Brain pericyte (primary cell): Measurements from ENCODE around the gene RELA.
"Not testable (repeated sequence)": the region's sequence is repeated elsewhere in the genome, so short reads cannot be mapped to it uniquely, and the experiment has no call there.

Experiments used
- DNase-seq: peaks from one replicate; pipeline ENCODE4 v3.0.0-alpha.2; 2012; ENCODE audit warnings: low read depth, low spot score

The RELA gene

DNA sequence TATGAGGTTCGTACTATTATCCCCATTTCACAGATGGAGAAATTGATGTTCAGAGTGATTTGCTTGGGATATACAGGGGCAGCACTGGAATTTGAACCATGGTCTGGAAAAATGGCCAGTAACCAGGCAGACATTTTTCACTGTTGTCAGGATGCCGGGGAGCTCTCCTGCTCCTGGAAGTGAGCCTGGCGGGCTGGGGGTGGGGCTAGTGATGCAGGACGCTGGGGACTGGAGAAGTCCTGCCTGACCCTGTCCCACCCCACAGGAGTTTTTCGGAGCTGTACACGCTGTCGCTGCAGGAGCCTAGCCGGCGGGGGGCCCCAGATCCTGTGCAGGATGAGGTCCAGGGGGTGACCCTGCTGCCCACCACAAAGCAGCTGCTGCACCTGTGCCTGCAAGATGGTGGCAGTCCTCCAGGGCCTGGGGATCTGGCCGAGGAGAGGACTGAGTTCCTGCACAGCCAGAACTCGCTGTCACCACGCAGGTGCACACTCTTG, 13.7 kb downstream of the RELA start:
- DNase-seq = no peak

GRCh38 chr11:65646958-65647701, 15.6 kb downstream of the RELA start:
- DNase-seq = no peak

DNA sequence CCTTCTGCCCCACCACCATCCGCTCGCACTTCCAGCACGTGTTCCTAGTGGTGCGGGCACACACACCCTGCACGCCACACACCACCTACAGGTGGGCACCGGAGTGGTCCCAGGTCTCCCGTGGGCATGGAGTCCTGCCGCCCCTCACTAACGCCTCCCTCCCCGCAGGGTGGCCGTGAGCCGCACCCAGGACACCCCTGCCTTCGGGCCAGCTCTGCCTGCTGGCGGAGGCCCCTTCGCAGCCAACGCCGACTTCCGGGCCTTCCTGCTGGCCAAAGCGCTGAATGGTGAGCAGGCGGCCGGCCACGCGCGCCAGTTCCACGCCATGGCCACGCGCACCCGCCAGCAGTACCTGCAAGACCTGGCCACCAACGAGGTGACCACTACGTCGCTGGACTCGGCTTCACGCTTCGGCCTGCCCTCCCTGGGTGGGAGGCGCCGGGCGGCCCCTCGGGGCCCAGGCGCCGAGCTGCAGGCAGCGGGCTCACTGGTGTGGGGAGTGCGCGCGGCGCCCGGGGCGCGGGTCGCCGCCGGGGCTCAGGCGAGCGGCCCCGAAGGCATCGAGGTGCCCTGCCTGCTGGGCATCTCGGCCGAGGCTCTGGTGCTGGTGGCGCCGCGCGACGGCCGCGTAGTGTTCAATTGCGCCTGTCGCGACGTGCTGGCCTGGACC, 16.3 kb downstream of the RELA start:
- no peak for DNase-seq

- no peak for DNase-seq
These were observed 17.0 kb downstream of the RELA start for GRCh38 chr11:65645710-65646109.

DNA sequence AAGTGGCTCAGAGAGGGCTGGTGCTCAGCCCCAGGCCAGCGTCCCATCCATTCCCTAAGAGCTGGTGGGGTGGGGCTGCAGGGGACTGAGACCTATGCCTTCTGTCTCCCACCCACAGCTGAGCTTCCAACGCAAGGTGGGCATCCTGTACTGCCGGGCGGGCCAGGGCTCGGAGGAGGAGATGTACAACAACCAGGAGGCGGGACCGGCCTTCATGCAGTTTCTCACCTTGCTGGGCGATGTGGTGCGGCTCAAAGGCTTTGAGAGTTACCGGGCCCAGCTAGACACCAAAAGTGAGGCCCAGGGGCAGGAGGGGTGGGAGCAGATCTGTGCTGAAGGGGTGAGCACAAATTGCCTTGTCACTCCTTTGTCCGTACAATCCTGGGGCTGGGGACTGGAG, 17.9 kb downstream of the RELA start:
- no peak for DNase-seq

DNA sequence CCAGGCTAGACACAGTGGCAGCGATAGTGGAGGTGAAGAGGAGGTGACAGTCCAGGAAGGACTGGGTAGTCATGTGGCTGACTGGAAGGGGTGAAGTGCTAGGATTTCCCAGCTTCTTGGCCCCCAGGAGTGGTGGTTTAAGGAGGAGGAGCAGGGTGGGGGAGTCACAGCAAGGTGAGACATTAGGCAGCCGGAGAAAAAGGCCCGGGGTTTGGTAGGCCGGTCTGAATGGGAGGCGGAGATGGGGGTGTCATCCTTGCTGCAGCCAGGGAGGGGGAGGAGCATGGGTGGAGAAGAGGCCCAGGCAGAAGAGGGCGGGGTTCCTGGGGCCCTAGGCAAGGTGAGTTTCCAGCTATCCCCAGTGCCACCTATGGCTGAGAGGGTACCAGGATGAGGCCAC, 18.7 kb downstream of the RELA start:
- no peak for DNase-seq

DNA sequence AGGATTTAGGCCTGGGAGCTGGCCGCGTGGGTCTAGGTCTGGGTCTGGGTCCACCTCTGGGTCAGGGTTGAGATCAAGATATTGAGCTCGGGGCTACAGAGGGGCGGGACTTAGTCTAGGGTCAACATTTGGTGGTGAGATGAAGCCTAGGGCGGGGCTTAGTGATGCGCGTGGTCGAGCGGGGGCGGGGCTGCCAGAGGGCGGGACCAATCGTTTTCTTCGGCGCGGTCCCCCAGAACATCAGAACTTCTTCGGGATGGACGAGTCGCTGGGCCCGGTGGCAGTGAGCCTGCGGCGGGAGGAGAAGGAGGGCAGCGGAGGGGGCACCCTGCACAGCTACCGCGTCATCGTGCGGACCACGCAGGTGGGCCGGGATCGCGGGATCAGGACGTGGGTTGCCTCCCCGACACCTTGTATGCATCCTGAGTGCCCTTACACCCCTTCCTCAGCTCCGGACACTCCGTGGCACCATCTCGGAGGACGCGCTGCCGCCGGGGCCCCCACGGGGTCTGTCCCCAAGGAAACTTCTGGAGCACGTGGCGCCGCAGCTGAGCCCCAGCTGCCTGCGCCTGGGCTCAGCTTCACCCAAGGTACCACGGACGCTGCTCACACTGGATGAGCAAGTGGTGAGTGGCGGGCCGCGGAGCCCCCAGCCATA, 20.6 kb downstream of the RELA start:
- DNase-seq = no peak

DNA sequence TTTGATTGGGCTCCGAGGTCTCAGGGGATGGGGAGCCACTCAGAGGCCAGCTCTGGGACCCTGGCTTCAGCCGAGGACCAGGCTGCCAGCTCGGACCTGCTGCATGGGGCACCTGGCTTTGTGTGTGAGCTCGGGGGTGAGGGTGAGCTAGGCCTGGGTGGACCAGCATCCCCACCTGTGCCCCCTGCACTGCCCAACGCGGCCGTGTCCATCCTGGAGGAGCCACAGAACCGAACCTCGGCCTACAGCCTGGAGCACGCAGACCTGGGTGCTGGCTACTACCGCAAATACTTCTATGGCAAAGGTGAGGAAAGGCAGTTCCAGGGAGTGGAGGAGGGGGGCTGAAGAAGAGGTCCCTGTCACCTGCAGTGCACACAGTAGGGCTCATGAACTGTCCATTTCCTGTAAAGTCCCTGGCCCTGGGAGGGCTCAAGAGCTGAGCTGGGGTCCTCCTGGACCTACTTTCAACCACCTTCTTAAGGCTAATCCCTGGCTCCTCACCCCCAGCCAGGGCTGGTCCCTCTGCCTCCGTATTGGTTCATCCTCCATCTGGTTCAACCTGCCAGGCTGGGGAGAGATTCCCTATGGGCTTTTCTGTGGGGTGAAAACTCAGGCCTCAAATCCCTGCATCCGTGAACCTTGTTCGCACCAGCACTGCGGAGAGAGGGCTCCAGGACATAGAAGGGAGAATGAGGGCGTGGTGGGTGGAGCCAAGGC, 21.3 kb downstream of the RELA start:
- no peak for DNase-seq

DNA sequence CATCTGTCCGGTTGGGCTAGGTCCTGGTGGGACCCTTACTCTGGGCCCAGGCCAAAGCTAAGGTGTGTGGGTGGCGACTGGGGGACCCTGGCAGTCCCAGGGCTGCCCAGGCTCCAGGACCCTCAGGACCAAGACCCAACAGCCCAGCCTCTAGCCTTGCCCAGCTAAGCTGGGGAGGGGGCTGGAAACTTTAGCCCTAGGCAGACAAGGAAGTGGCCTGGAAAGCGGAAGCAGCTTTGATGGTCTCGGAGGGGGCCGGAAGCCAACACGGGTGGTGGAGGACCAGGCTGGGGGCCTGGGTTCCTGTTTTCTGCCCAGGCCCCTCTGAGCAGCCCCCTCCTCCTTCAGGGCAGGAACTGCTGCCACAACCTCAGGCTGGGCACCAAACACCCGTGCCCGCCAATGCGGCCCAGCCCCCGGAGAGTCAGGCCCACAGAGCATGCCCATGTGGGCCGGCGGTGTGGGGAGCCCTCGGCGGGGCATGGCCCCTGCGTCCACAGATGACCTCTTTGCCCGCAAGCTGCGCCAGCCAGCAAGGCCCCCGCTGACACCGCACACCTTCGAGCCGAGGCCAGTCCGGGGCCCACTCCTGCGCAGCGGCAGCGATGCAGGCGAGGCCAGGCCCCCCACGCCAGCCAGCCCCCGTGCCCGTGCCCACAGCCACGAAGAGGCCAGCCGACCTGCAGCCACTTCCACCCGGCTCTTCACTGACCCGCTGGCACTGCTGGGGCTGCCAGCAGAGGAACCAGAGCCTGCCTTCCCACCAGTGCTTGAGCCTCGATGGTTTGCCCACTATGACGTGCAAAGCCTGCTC, 22.0 kb downstream of the RELA start:
- no peak for DNase-seq

GRCh38 chr11:65639623-65640482, 22.9 kb downstream of the RELA start:
- DNase-seq = no peak

GRCh38 chr11:65639228-65639597, 23.5 kb downstream of the RELA start:
- DNase-seq = not testable (repeated sequence)

- peak; percentile 81 for DNase-seq
These were observed 24.8 kb downstream of the RELA start, which contains the start of gene SIPA1 for GRCh38 chr11:65637794-65638419. SIPA1 (plus strand) TSS chr11:65638101; CDS start chr11:65640922, 2,821 bp downstream.

GRCh38 chr11:65637032-65637557, 25.6 kb downstream of the RELA start:
- no peak for DNase-seq

- DNase-seq = no peak
These were observed 26.3 kb downstream of the RELA start for GRCh38 chr11:65636108-65637031.

- DNase-seq = no peak
These were observed 27.6 kb downstream of the RELA start for GRCh38 chr11:65634905-65635731.

- DNase-seq = no peak
These were observed 28.3 kb downstream of the RELA start for GRCh38 chr11:65634440-65634839.

DNA sequence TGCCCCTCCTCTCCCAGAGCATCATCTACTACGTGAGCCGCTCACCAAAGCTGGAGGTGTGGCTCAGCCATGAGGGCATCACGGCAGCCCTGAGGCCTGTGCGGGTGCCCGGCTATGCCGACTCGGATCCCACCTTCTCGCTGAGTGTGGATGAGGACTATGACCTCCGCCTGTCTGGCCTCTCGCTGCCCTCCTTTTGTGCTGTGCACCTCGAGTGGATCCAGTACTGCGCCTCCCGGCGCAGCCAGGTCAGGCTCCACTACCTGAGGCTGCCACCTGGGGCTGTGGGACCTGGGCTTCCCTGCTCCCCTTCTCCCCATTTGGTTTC, 28.6 kb downstream of the RELA start:
- no peak for DNase-seq
